OCI-LY7 (cell line): ENCODE measurements around the gene GPRC5C. TPM values are rescaled to one million over a fixed set of nuclear protein-coding genes. Genes with fewer than 3 reads are reported as not detected.

Source experiments
- BruUV-seq: library from RNA; stranded (reverse); fragments of 400-500 nt; replicated peaks from 2 replicates; lab custom pipeline; 2021; lab: Mats Ljungman, UMichigan
- CTCF ChIA-PET: fragments of 300-600 bp; sonication (Branson Sonifier 250); formaldehyde crosslinking; loops from one replicate; lab custom pipeline; 2022; ENCODE audit warnings: antibody characterized with exemption; ENCODE audit not compliant: unreplicated experiment; lab: Charles Lee
- POLR2A ChIA-PET: fragments of 300-600 bp; sonication (Branson Sonifier 250); formaldehyde crosslinking; loops from one replicate; lab custom pipeline; 2022; ENCODE audit warnings: antibody characterized with exemption; lab: Charles Lee
- DNase-seq: peaks from one replicate; pipeline ENCODE4 v3.0.0-alpha.2; 2015; ENCODE audit warnings: low spot score
- H2AFZ ChIP-seq: fragments of 200-600 bp; sonication (generic), shearing (Covaris generic); 2 replicates; pipeline ENCODE4 v1.6.1; 2014; ENCODE audit warnings: mild to moderate bottlenecking, antibody characterized with exemption, low read length, moderate library complexity
- H3K27ac ChIP-seq: fragments of 200-600 bp; sonication (generic); 2 replicates; pipeline ENCODE4 v1.5.1; 2014; ENCODE audit warnings: mixed run types, low read depth, mild to moderate bottlenecking, moderate library complexity, low read length, inconsistent platforms; ENCODE audit not compliant: poor library complexity, severe bottlenecking
- H3K36me3 ChIP-seq: fragments of 200-600 bp; sonication (generic); 2 replicates; pipeline ENCODE4 v1.6.1; 2014; ENCODE audit warnings: mild to moderate bottlenecking, antibody characterized with exemption, low read length, moderate library complexity, mixed read lengths; ENCODE audit not compliant: insufficient read depth
- H3K4me1 ChIP-seq: fragments of 200-600 bp; sonication (generic); 2 replicates; pipeline ENCODE4 v1.5.1; 2014; ENCODE audit warnings: mild to moderate bottlenecking, low read length; ENCODE audit not compliant: insufficient read depth, poor library complexity, severe bottlenecking
- H3K4me2 ChIP-seq: fragments of 200-600 bp; sonication (generic); 2 replicates; pipeline ENCODE4 v1.6.1; 2014; ENCODE audit warnings: mild to moderate bottlenecking, low read length
- H3K4me3 ChIP-seq: fragments of 200-600 bp; sonication (generic); 2 replicates; pipeline ENCODE4 v1.5.1; 2014; ENCODE audit warnings: mild to moderate bottlenecking, low read depth, low read length; ENCODE audit not compliant: poor library complexity, severe bottlenecking
- H3K79me2 ChIP-seq: fragments of 200-600 bp; sonication (generic); 2 replicates; pipeline ENCODE4 v1.6.1; 2016; ENCODE audit warnings: low read depth, mild to moderate bottlenecking, low read length, moderate library complexity, mixed read lengths; ENCODE audit not compliant: insufficient read depth
- H3K9me2 ChIP-seq: fragments of 200-600 bp; sonication (generic); 2 replicates; pipeline ENCODE4 v1.6.1; 2016; ENCODE audit warnings: mild to moderate bottlenecking, low read length, mixed read lengths; ENCODE audit not compliant: insufficient read depth
- H3K9me3 ChIP-seq: fragments of 200-600 bp; sonication (generic); 2 replicates; pipeline ENCODE4 v1.6.1; 2014; ENCODE audit warnings: mild to moderate bottlenecking, mixed run types, low read length, mixed read lengths
- H4K20me1 ChIP-seq: fragments of 200-600 bp; sonication (generic); 2 replicates; pipeline ENCODE4 v1.6.1; 2014; ENCODE audit warnings: mild to moderate bottlenecking, antibody characterized with exemption, low read length, moderate library complexity, mixed read lengths; ENCODE audit not compliant: insufficient read depth
- CTCF ChIP-seq: fragments of 200-600 bp; sonication (generic); conservative IDR thresholded peaks from 2 replicates; pipeline ENCODE4 v1.5.1; 2014; ENCODE audit warnings: mild to moderate bottlenecking, antibody characterized with exemption, low read length, moderate library complexity, mixed read lengths
- EZH2phosphoT487 ChIP-seq: fragments of 200-600 bp; sonication (generic); IDR thresholded peaks from 2 replicates; pipeline ENCODE4 v1.6.1; 2018; ENCODE audit warnings: low read depth, borderline replicate concordance, mild to moderate bottlenecking, mixed run types, antibody characterized with exemption, low read length, moderate library complexity, mixed read lengths
- intact Hi-C: fragments of 100-400 bp; cut with micrococcal nuclease; formaldehyde crosslinking; loops from one replicate; pipeline ENCODE4 v1.10.0; 2022; ENCODE audit not compliant: unreplicated experiment
- total RNA-seq, 2 experiments: library from RNA; depleted of rRNA in 1 of 2; stranded (reverse); fragments of >200 nt in 1 of 2; shearing (Covaris generic) in 1 of 2; gene quantifications; 2 replicates each; pipeline ENCODE4 v1.2.3, GENCODE V29; 2014 to 2022

GPRC5C gene
- total RNA-seq, 2 experiments from 2014 or later: 1.1 to 19.5 TPM

DNA sequence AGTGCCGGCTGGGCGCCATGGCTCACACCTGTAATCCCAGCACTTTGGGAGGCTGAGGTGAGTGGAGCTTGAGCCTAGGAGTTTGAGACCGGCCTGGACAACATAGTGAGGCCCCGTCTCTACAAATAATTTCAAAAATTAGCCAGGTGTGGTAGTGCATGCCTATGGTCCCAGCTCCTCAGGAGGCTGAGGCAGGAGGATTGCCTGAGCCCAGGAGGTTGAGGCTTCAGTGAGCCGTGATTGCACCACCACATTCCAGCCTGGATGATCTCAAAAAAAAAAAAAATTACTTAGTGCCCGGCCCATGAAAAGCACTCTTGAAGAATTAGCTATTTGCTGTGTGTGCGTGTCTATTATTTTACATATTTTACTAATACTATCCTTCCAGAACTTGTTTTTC is 9.6 kb downstream of the GPRC5C start:
- no peaks in the 10 kb centered on the region for H3K9me2 ChIP-seq
- ChIA-PET POLR2A (interaction anchor here (0.6 kb wide), 1 partner anchor 300 kb away, joined by 3 read pairs; no protein-coding TSS in a partner anchor), CTCF (no interaction called here)
- no peaks in the 10 kb centered on the region for H3K79me2 ChIP-seq
- H4K20me1 ChIP-seq: no peaks in the 10 kb centered on the region
- H3K4me2 ChIP-seq: no peak overlapping the region
- H2AFZ ChIP-seq: no peak overlapping the region
- intact Hi-C loops: no loop called here
- DNase-seq: no peak
- no peaks in the 10 kb centered on the region for H3K9me3 ChIP-seq
- no peaks in the 10 kb centered on the region for H3K36me3 ChIP-seq
- no TSS peak for BruUV-seq
- no peak overlapping the region for H3K27ac ChIP-seq
- H3K4me1 ChIP-seq: peaks cover 22% of the 10 kb centered on the region
- TF ChIP-seq CTCF: no peak
- no peak for TF ChIP-seq EZH2phosphoT487
- H3K4me3 ChIP-seq: no peak overlapping the region

DNA sequence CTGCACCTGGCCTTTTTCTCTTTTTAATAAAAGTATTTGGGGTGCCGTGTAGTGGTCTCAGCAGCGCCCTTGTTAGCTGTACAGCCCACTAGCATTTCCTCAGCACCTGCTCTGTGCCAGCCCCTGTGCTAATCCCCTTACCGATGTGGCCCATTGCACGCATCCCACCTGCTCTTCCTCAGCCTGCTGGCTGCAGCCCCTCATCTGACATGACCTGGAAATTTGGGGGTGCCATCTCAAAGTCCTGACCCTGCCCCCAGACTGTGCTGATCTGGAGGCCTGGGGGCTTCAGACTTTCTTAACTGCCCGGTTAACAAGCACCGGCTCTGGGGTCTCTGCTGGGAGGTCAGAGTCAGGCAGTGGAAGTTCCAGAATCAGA is 10.4 kb downstream of the GPRC5C start:
- no peak overlapping the region for H3K27ac ChIP-seq
- H3K4me2 ChIP-seq: peak overlapping the region; percentile 65
- ChIA-PET CTCF (no interaction called here), POLR2A (no interaction called here)
- TF ChIP-seq CTCF (no peak), EZH2phosphoT487 (no peak)
- peak overlapping the region; percentile 91 for H2AFZ ChIP-seq
- H3K9me3 ChIP-seq: no peaks in the 10 kb centered on the region
- H3K36me3 ChIP-seq: no peaks in the 10 kb centered on the region
- no TSS peak for BruUV-seq
- H3K9me2 ChIP-seq: no peaks in the 10 kb centered on the region
- intact Hi-C loops: no loop called here
- H3K79me2 ChIP-seq: no peaks in the 10 kb centered on the region
- peaks cover 22% of the 10 kb centered on the region for H3K4me1 ChIP-seq
- H3K4me3 ChIP-seq: peak overlapping the region; percentile 58
- no peaks in the 10 kb centered on the region for H4K20me1 ChIP-seq
- no peak for DNase-seq

GRCh38 chr17:74442670-74443515 is 11.0 kb downstream of the GPRC5C start:
- no peaks in the 10 kb centered on the region for H3K9me2 ChIP-seq
- intact Hi-C loops: no loop called here
- H2AFZ ChIP-seq: peak overlapping the region; percentile 91
- peak overlapping the region; percentile 38 for H3K27ac ChIP-seq
- no TSS peak for BruUV-seq
- CTCF ChIA-PET: no interaction called here
- TF ChIP-seq CTCF (no peak), EZH2phosphoT487 (no peak)
- no peaks in the 10 kb centered on the region for H4K20me1 ChIP-seq
- H3K36me3 ChIP-seq: no peaks in the 10 kb centered on the region
- no peaks in the 10 kb centered on the region for H3K9me3 ChIP-seq
- peak overlapping the region; percentile 58 for H3K4me3 ChIP-seq
- POLR2A ChIA-PET: interaction anchor here (0.9 kb wide), 1 partner anchor 11 kb away, joined by 7 read pairs; no protein-coding TSS in a partner anchor
- DNase-seq: peak; percentile 88
- peak overlapping the region; percentile 65 for H3K4me2 ChIP-seq
- peaks cover 22% of the 10 kb centered on the region for H3K4me1 ChIP-seq
- H3K79me2 ChIP-seq: no peaks in the 10 kb centered on the region
